Psoas muscle (tissue), 8 donors: ENCODE data around the gene FOXK2. TPM values are rescaled to one million over a fixed set of nuclear protein-coding genes. Genes with fewer than 3 reads are reported as not detected.

Source experiments
- ATAC-seq, 4 donors: fragments of 200-7000 bp; cut with Tn5 transposase; one replicate each; pipeline ENCODE4 v1.9.1; 2020; ENCODE audit warnings: moderate library complexity in 3 of 4, mild to moderate bottlenecking in 2 of 4
- DNase-seq, 2 donors: peaks; one replicate each; pipeline ENCODE4 v3.0.0-alpha.2; 2020
- H3K27ac ChIP-seq: fragments of 200-600 bp; one replicate; pipeline ENCODE4 v1.8.0; 2022
- H3K27me3 ChIP-seq, 3 donors: fragments of 200-600 bp in 1 of 3; one replicate each; pipeline versions ENCODE4 v1.6.1 to v1.8.0; 2013 to 2022; ENCODE audit warnings: low read length in 2 of 3, mild to moderate bottlenecking in 2 of 3, moderate library complexity in 1 of 3; ENCODE audit not compliant: insufficient read depth in 3 of 3
- H3K36me3 ChIP-seq, 2 donors: fragments of 200-600 bp in 1 of 2; one replicate each; pipeline versions ENCODE4 v1.6.1 to v1.8.0; 2013 to 2022; ENCODE audit warnings: low read depth in 1 of 2, mild to moderate bottlenecking in 1 of 2, moderate library complexity in 1 of 2; ENCODE audit not compliant: insufficient read depth in 1 of 2
- H3K4me1 ChIP-seq: fragments of 200-600 bp; one replicate; pipeline ENCODE4 v1.8.0; 2022
- H3K4me3 ChIP-seq: fragments of 200-600 bp; one replicate; pipeline ENCODE4 v1.8.0; 2022; ENCODE audit warnings: mild to moderate bottlenecking
- H3K9me3 ChIP-seq: fragments of 200-600 bp; one replicate; pipeline ENCODE4 v1.8.0; 2022
- WGBS, 3 donors: extraction: QIAGEN DNeasy Blood & Tissue Kit; methylation state at CpG; one replicate each; pipeline versions ENCODE4 v1.1.6 to v1.1.7; 2013; 5-methylcytosine and 5-hydroxymethylcytosine counted together
- intact Hi-C, 2 donors: fragments of 100-400 bp; cut with DNase I; formaldehyde crosslinking; loops; one replicate each; pipeline versions ENCODE4 v1.11.0 to v1.14.2; 2022
- polyA plus RNA-seq, 3 donors: library from polyadenylated mRNA; stranded (reverse); fragments of 200-250 nt; gene quantifications; one replicate each; pipeline ENCODE4 v1.2.3, GENCODE V29; 2013
- total RNA-seq, 4 donors: library from RNA; stranded (reverse); fragmentation: NEBNext Ultra II Directional in 2 of 4; extraction: Animal tissue kit (Norgen Biotek cat#: 25700) in 2 of 4; gene quantifications; one replicate each; pipeline versions ENCODE4 v1.2.1 to v1.2.4, GENCODE V29; 2021 to 2023
- TF ChIP-seq, protein P1 (sequence below): fragments of 200-600 bp; IDR thresholded peaks from one replicate; pipeline ENCODE4 v1.8.0; 2022; ENCODE audit warnings: antibody characterized with exemption
- donor health status: healthy with polysubstance abuse.
- donor health status: DM: no; HTN: no; CAD: no; lungs with moderate emphysema.
- donor health status: Bipolar disorder and iron deficiency.
- donor health status: healthy.
- donor health status: DM: yes; HTN: yes; CAD: no.
- donor health status: DM: no; HTN: no; CAD: no.
- donor health status: DM: no; HTN: no; CAD: no.
- donor health status: DM: yes; HTN: yes; CAD: no.

FOXK2 gene
- total and polyA plus RNA-seq, 7 donors: 38.9 to 96.4 (median 63.8) TPM

DNA sequence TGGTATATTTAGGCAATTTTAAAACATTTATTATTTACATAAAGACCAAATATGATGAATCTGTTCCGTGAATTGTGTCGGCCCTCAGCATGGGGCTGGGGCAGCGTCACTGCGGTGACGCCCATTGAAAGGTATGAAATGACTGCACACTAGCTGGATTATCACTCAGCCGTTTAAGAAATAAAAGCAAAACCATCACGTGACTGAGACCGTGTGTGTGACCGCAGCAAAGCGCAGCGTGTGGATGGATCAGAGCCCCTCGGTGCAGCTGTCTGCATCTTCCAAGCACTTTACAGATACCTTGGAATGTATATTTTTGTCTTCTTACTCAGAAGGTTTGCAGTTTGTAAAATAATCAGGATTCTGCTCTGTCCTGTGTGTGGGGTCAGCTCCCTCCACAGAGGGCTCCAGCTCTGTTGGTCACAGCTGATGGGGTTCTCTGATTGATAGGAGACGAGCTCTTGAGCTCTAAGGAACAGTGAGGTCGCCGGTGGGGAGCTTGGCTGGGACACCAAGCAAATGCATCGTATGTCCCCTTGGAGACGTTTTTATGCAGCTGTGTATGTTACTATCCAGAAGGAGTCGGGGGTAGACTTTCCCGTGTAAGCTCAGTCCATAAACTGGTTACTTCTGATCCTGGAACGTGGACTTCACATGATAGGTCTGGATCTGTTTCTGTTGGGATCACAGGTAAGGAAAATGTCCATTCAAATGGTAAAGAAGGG, 83.6 kb downstream of the FOXK2 start:
- TF ChIP-seq, protein P1, sequence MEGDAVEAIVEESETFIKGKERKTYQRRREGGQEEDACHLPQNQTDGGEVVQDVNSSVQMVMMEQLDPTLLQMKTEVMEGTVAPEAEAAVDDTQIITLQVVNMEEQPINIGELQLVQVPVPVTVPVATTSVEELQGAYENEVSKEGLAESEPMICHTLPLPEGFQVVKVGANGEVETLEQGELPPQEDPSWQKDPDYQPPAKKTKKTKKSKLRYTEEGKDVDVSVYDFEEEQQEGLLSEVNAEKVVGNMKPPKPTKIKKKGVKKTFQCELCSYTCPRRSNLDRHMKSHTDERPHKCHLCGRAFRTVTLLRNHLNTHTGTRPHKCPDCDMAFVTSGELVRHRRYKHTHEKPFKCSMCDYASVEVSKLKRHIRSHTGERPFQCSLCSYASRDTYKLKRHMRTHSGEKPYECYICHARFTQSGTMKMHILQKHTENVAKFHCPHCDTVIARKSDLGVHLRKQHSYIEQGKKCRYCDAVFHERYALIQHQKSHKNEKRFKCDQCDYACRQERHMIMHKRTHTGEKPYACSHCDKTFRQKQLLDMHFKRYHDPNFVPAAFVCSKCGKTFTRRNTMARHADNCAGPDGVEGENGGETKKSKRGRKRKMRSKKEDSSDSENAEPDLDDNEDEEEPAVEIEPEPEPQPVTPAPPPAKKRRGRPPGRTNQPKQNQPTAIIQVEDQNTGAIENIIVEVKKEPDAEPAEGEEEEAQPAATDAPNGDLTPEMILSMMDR: no peak
- 73 to 79% (median 75%) methylated on average over 20 of the region's 20 CpGs for WGBS, 3 donors
- DNase-seq: no peak
- no peak overlapping the region for H3K4me3 ChIP-seq
- no peaks in the 10 kb centered on the region for H3K27me3 ChIP-seq
- no peaks in the 10 kb centered on the region for H3K9me3 ChIP-seq
- peaks cover 0 to 79% of the 10 kb centered on the region in 2 donors for H3K36me3 ChIP-seq
- peaks cover 11% of the 10 kb centered on the region for H3K4me1 ChIP-seq
- ATAC-seq: no peak
- intact Hi-C loops: loop anchor here in 1 of 2 donors (5.0 kb wide), 1 partner anchor 39 kb away; no protein-coding TSS in a partner anchor
- H3K27ac ChIP-seq: peak overlapping the region; percentile 23

- 54 to 61% (median 55%) methylated on average over 18 of the region's 18 CpGs for WGBS, 3 donors
- ATAC-seq (peak in 3 of 4 donors; percentile 26 to 34 (median 28)), DNase-seq (no peak)
- intact Hi-C loops: loop anchor here in 1 of 2 donors (5.0 kb wide), 1 partner anchor 38 kb away; no protein-coding TSS in a partner anchor
- Histone ChIP-seq H3K4me3 (no peak overlapping the region), H3K27ac (no peak overlapping the region), H3K4me1 (peaks cover 7% of the 10 kb centered on the region), H3K9me3 (no peaks in the 10 kb centered on the region), H3K27me3 (no peaks in the 10 kb centered on the region), H3K36me3 (peaks cover 0 to 72% of the 10 kb centered on the region in 2 donors)
- TF ChIP-seq, protein P1: no peak
These were observed 84.5 kb downstream of the FOXK2 start for GRCh38 chr17:82603981-82604448.

- ATAC-seq (no peak), DNase-seq (no peak)
- TF ChIP-seq, protein P1: no peak
- Histone ChIP-seq H3K27me3 (no peaks in the 10 kb centered on the region), H3K36me3 (peaks cover 0 to 77% of the 10 kb centered on the region in 2 donors), H3K4me3 (no peak overlapping the region), H3K27ac (no peak overlapping the region), H3K4me1 (peaks cover 7% of the 10 kb centered on the region), H3K9me3 (no peaks in the 10 kb centered on the region)
- 94 to 95% (median 94%) methylated on average over 7 of the region's 7 CpGs for WGBS, 3 donors
- intact Hi-C loops: loop anchor here in 1 of 2 donors (5.0 kb wide), 1 partner anchor 38 kb away; no protein-coding TSS in a partner anchor
These were observed 85.0 kb downstream of the FOXK2 start for GRCh38 chr17:82604532-82604931.

GRCh38 chr17:82605939-82606600, 86.5 kb downstream of the FOXK2 start:
- ATAC-seq: no peak
- 87% methylated on average over 16 of the region's 16 CpGs for WGBS, 3 donors
- Histone ChIP-seq H3K4me1 (peaks cover under 1% of the 10 kb centered on the region), H3K27ac (no peak overlapping the region), H3K4me3 (no peak overlapping the region), H3K27me3 (no peaks in the 10 kb centered on the region), H3K36me3 (peaks cover 0 to 79% of the 10 kb centered on the region in 2 donors), H3K9me3 (no peaks in the 10 kb centered on the region)
- DNase-seq: no peak
- intact Hi-C loops: no loop called here
- TF ChIP-seq, protein P1: no peak
